HCT116 (cell line): ENCODE measurements around the gene EPHX1. TPM values are rescaled to one million over a fixed set of nuclear protein-coding genes. Genes with fewer than 3 reads are reported as not detected.

Source experiments
- ATAC-seq: fragments of 200-7000 bp; cut with Tn5 transposase; 2 replicates; pipeline ENCODE4 v1.9.1; 2020; ENCODE audit warnings: mild to moderate bottlenecking, moderate library complexity
- BruUV-seq: library from RNA; stranded (reverse); fragments of 400-500 nt; replicated peaks from 2 replicates; lab custom pipeline; 2021; lab: Mats Ljungman, UMichigan
- CTCF ChIA-PET: fragments of 300-600 bp; sonication (Branson Sonifier 250); formaldehyde crosslinking; loops from one replicate; lab custom pipeline; 2021; ENCODE audit warnings: antibody characterized with exemption; lab: Charles Lee
- POLR2A ChIA-PET: fragments of 300-600, 350-600 bp; sonication (Branson Sonifier 250); formaldehyde crosslinking; loops from one replicate; lab custom pipeline; 2021; ENCODE audit warnings: antibody characterized with exemption; lab: Charles Lee
- RAD21 ChIA-PET, 2 experiments: fragments of 300-600 bp; sonication (Branson Sonifier 250); formaldehyde crosslinking; loops; one replicate each; lab custom pipeline; 2023; ENCODE audit warnings: low total read pairs in 2 of 2; ENCODE audit not compliant: uncharacterized antibody in 2 of 2, unreplicated experiment in 2 of 2, low non-redundant PET in 1 of 2; lab: Charles Lee
- DNase-seq: peaks from one replicate; pipeline ENCODE4 v3.0.0-alpha.2; 2010; ENCODE audit warnings: low read depth, low spot score
- H2AFZ ChIP-seq: fragments of 200-600 bp; shearing (Covaris generic), sonication (generic); 2 replicates; pipeline ENCODE4 v1.6.1; 2017; ENCODE audit warnings: low read depth, mixed run types, mixed read lengths, antibody characterized with exemption, low read length; ENCODE audit not compliant: poor library complexity, severe bottlenecking
- H3K27ac ChIP-seq: 2 replicates; pipeline ENCODE4 v1.5.1; 2012; ENCODE audit warnings: low read depth, low read length
- H3K27me3 ChIP-seq: fragments of 200-600 bp; sonication (generic); 2 replicates; pipeline ENCODE4 v1.6.1; 2016; ENCODE audit warnings: mixed run types, low read length, mixed read lengths; ENCODE audit not compliant: insufficient read depth
- H3K36me3 ChIP-seq, 2 experiments: fragments of 200-500 bp in 1 of 2; fragments of 200-600 bp in 1 of 2; sonication (Bioruptor generic) in 1 of 2; sonication (generic) in 1 of 2; 2 replicates each; pipeline versions ENCODE4 v1.5.1 to v1.6.1; 2014 to 2016; ENCODE audit warnings: low read length in 2 of 2, inconsistent platforms in 1 of 2, mixed read lengths in 1 of 2, mixed run types in 1 of 2; ENCODE audit not compliant: insufficient read depth in 2 of 2, control insufficient read depth in 1 of 2
- H3K4me1 ChIP-seq, 2 experiments: fragments of 200-600 bp in 1 of 2; sonication (generic) in 1 of 2; 2 replicates each; pipeline versions ENCODE4 v1.5.1 to v1.6.1; 2012 to 2017; ENCODE audit warnings: low read length in 2 of 2, inconsistent platforms in 1 of 2, mild to moderate bottlenecking in 1 of 2, mixed read lengths in 1 of 2, mixed run types in 1 of 2, moderate library complexity in 1 of 2; ENCODE audit not compliant: insufficient read depth in 2 of 2, control insufficient read depth in 1 of 2
- H3K4me2 ChIP-seq: fragments of 200-600 bp; sonication (generic); 2 replicates; pipeline ENCODE4 v1.6.1; 2017; ENCODE audit warnings: mixed run types, low read length, mixed read lengths
- H3K4me3 ChIP-seq, 2 experiments: fragments of 200-600 bp in 1 of 2; sonication (generic) in 1 of 2; replicated peaks in 1 of 2; 2 replicates each; pipeline ENCODE4 v1.5.1; 2011 to 2016; ENCODE audit warnings: low read length in 2 of 2, control low read depth in 1 of 2, low read depth in 1 of 2, mild to moderate bottlenecking in 1 of 2, mixed read lengths in 1 of 2, mixed run types in 1 of 2
- H3K79me2 ChIP-seq: fragments of 200-600 bp; sonication (generic); 2 replicates; pipeline ENCODE4 v1.6.1; 2017; ENCODE audit warnings: mild to moderate bottlenecking, mixed run types, low read length, moderate library complexity, mixed read lengths; ENCODE audit not compliant: insufficient read depth
- H3K9ac ChIP-seq: fragments of 200-600 bp; sonication (generic); 2 replicates; pipeline ENCODE4 v1.6.1; 2016; ENCODE audit warnings: low read length, mixed read lengths
- H3K9me2 ChIP-seq: fragments of 200-600 bp; sonication (generic), shearing (Covaris generic); 2 replicates; pipeline ENCODE4 v1.6.1; 2017; ENCODE audit warnings: mixed run types, mild to moderate bottlenecking, moderate library complexity; ENCODE audit not compliant: insufficient read depth
- H3K9me3 ChIP-seq, 2 experiments: fragments of 200-500 bp in 1 of 2; fragments of 200-600 bp in 1 of 2; sonication (Bioruptor generic) in 1 of 2; sonication (generic) in 1 of 2; 2 replicates each; pipeline ENCODE4 v1.6.1; 2014 to 2017; ENCODE audit warnings: low read length in 2 of 2, mixed read lengths in 2 of 2, inconsistent platforms in 1 of 2, low read depth in 1 of 2, mild to moderate bottlenecking in 1 of 2, mixed run types in 1 of 2, moderate library complexity in 1 of 2; ENCODE audit not compliant: control insufficient read depth in 1 of 2, insufficient read depth in 1 of 2
- H4K20me1 ChIP-seq: fragments of 200-600 bp; sonication (generic), shearing (Covaris generic); 2 replicates; pipeline ENCODE4 v1.6.1; 2017; ENCODE audit warnings: mixed run types, mild to moderate bottlenecking, moderate library complexity; ENCODE audit not compliant: insufficient read depth
- ATF3 ChIP-seq: IDR thresholded peaks from 2 replicates; pipeline ENCODE4 v1.6.1; 2012
- CEBPB ChIP-seq: IDR thresholded peaks from 2 replicates; pipeline ENCODE4 v1.6.1; 2012; ENCODE audit warnings: low read depth
- CTCF ChIP-seq, 3 experiments: fragments of 200-600 bp in 1 of 3; sonication (generic) in 1 of 3; IDR thresholded peaks in 2 of 3; conservative IDR thresholded peaks in 1 of 3; 2 replicates each; pipeline ENCODE4 v1.5.1; 2012 to 2017; ENCODE audit warnings: low read depth in 2 of 3, low read length in 2 of 3, antibody characterized with exemption in 1 of 3, borderline replicate concordance in 1 of 3, control low read depth in 1 of 3, mild to moderate bottlenecking in 1 of 3, mixed read lengths in 1 of 3, mixed run types in 1 of 3, moderate library complexity in 1 of 3; ENCODE audit not compliant: insufficient read depth in 1 of 3
- EZH2 ChIP-seq: fragments of 200-600 bp; sonication (generic); IDR thresholded peaks from 2 replicates; pipeline ENCODE4 v1.6.1; 2017; ENCODE audit warnings: antibody characterized with exemption, mixed run types
- EZH2phosphoT487 ChIP-seq: fragments of 200-600 bp; IDR thresholded peaks from 2 replicates; pipeline ENCODE4 v1.6.1; 2018; ENCODE audit warnings: antibody characterized with exemption, borderline replicate concordance
- JUND ChIP-seq: IDR thresholded peaks from 2 replicates; pipeline ENCODE4 v1.6.1; 2012
- MAX ChIP-seq: IDR thresholded peaks from 2 replicates; pipeline ENCODE4 v1.6.1; 2012
- POLR2AphosphoS5 ChIP-seq: IDR thresholded peaks from 2 replicates; pipeline ENCODE4 v1.6.1; 2011; ENCODE audit warnings: mild to moderate bottlenecking, low read depth, low read length, moderate library complexity
- RAD21 ChIP-seq: IDR thresholded peaks from 2 replicates; pipeline ENCODE4 v1.6.1; 2012; ENCODE audit warnings: low read depth, mild to moderate bottlenecking
- SRF ChIP-seq: IDR thresholded peaks from 2 replicates; pipeline ENCODE4 v1.6.1; 2012; ENCODE audit warnings: low read depth
- YY1 ChIP-seq: IDR thresholded peaks from 2 replicates; pipeline ENCODE4 v1.6.1; 2011; ENCODE audit warnings: low read length, low read depth, moderate library complexity, mild to moderate bottlenecking; ENCODE audit not compliant: insufficient replicate concordance; ENCODE audit errors: extremely low read depth
- ZFX ChIP-seq: fragments of 450-650 bp; IDR thresholded peaks from 2 replicates; pipeline ENCODE4 v1.6.1; 2017
- ZNF274 ChIP-seq: fragments of 200-500 bp; sonication (Bioruptor generic); IDR thresholded peaks from 2 replicates; pipeline ENCODE4 v1.6.1; 2014; ENCODE audit warnings: mild to moderate bottlenecking, low read depth, low read length, inconsistent platforms
- intact Hi-C: fragments of 100-400 bp; cut with micrococcal nuclease; formaldehyde crosslinking; loops from 2 replicates; pipeline ENCODE4 v1.10.0; 2022
- total RNA-seq: library from RNA; stranded (reverse); gene quantifications from one replicate; pipeline ENCODE4 v1.2.1, GENCODE V29; 2021; ENCODE audit not compliant: unreplicated experiment
- TF ChIP-seq, protein P1 (sequence below): IDR thresholded peaks from 2 replicates; pipeline ENCODE4 v1.6.1; 2011; ENCODE audit warnings: mild to moderate bottlenecking, low read length, moderate library complexity; ENCODE audit not compliant: insufficient replicate concordance; ENCODE audit errors: extremely low read depth

The EPHX1 gene
- total RNA-seq, 1 experiment from 2014 or later: 44.6 TPM

GRCh38 chr1:225866061-225866837, 56.3 kb downstream of the EPHX1 start:
- Histone ChIP-seq H3K9me2 (no peaks in the 10 kb centered on the region), H2AFZ (no peak overlapping the region), H3K4me3 (no peak overlapping the region), H3K27ac (no peak overlapping the region), H3K27me3 (no peaks in the 10 kb centered on the region), H3K4me1 (peaks cover 15 to 18% of the 10 kb centered on the region in 2 experiments), H3K36me3 (peaks cover 6 to 10% of the 10 kb centered on the region in 2 experiments; a peak in 3 of 4 replicates), H4K20me1 (no peaks in the 10 kb centered on the region; the same call in 1 of the 2 replicates), H3K9ac (no peak overlapping the region), H3K4me2 (no peak overlapping the region), H3K9me3 (no peaks in the 10 kb centered on the region), H3K79me2 (no peaks in the 10 kb centered on the region)
- CTCF ChIA-PET: no interaction called here
- no peak for DNase-seq
- ATAC-seq: no peak
- intact Hi-C loops: no loop called here
- RAD21 ChIA-PET: no interaction called here
- POLR2A ChIA-PET: no interaction called here
- no TSS peak for BruUV-seq
- TF ChIP-seq SRF (no peak), ZNF274 (no peak), JUND (no peak), EZH2 (no peak), ATF3 (no peak), CTCF (IDR thresholded peaks at IDR 0.05 in 2 of 3, conservative IDR thresholded peaks at IDR 0.05 in 1 of 3; ENCODE audit: borderline replicate concordance in 1 of 3, insufficient read depth in 1 of 3, low read depth in 2 of 3, low read length in 2 of 3) (no peak), POLR2AphosphoS5 (no peak), RAD21 (no peak), EZH2phosphoT487 (no peak), YY1 (no peak), MAX (no peak), CEBPB (no peak), ZFX (no peak)
- TF ChIP-seq, protein P1, sequence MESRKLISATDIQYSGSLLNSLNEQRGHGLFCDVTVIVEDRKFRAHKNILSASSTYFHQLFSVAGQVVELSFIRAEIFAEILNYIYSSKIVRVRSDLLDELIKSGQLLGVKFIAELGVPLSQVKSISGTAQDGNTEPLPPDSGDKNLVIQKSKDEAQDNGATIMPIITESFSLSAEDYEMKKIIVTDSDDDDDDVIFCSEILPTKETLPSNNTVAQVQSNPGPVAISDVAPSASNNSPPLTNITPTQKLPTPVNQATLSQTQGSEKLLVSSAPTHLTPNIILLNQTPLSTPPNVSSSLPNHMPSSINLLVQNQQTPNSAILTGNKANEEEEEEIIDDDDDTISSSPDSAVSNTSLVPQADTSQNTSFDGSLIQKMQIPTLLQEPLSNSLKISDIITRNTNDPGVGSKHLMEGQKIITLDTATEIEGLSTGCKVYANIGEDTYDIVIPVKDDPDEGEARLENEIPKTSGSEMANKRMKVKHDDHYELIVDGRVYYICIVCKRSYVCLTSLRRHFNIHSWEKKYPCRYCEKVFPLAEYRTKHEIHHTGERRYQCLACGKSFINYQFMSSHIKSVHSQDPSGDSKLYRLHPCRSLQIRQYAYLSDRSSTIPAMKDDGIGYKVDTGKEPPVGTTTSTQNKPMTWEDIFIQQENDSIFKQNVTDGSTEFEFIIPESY: no peak
